GM12878 (cell line): ENCODE results near the gene LIMA1. TPM values are rescaled to one million over a fixed set of nuclear protein-coding genes. Genes with fewer than 3 reads are reported as not detected.

ENCODE experiments used
- ATAC-seq: fragments of 200-7000 bp; cut with Tn5 transposase; 3 replicates; pipeline ENCODE4 v1.9.1; 2020; ENCODE audit warnings: mild to moderate bottlenecking, moderate library complexity
- BruUV-seq: library from RNA; stranded (reverse); fragments of 400-500 nt; replicated peaks from 2 replicates; lab custom pipeline; 2021; lab: Mats Ljungman, UMichigan
- CTCF ChIA-PET: fragments of 300-600 bp; sonication (Branson Sonifier 250); formaldehyde crosslinking; extraction: SDS; loops from one replicate; lab custom pipeline; 2021; ENCODE audit warnings: inconsistent platforms; lab: Yijun Ruan, JAX
- POLR2A ChIA-PET: fragments of 350-600 bp; formaldehyde crosslinking; extraction: SDS; loops from one replicate; lab custom pipeline; 2021; ENCODE audit warnings: inconsistent platforms; lab: Charles Lee
- RAD21 ChIA-PET: fragments of 300-600 bp; sonication (Branson Sonifier 250); formaldehyde crosslinking; loops from one replicate; lab custom pipeline; 2023; ENCODE audit warnings: antibody characterized with exemption; ENCODE audit not compliant: unreplicated experiment; lab: Charles Lee
- SMC1A ChIA-PET: fragments of 300-600 bp; sonication (Branson Sonifier 250); formaldehyde crosslinking; loops from one replicate; lab custom pipeline; 2023; ENCODE audit not compliant: unreplicated experiment, uncharacterized antibody; lab: Charles Lee
- DNase-seq: peaks from one replicate; pipeline ENCODE4 v3.0.0-alpha.2; 2011; ENCODE audit warnings: low read depth, low spot score
- FAIRE-seq: peaks from 3 replicates; lab custom pipeline; 2011; peaks lifted over from hg19 to GRCh38; lab: Jason Lieb, UNC
- H2AFZ ChIP-seq: 2 replicates; pipeline ENCODE4 v1.6.0; 2011; ENCODE audit warnings: low read depth, low read length, control low read depth; ENCODE audit not compliant: control insufficient read depth
- H3K27ac ChIP-seq: 2 replicates; pipeline ENCODE4 v1.5.1; 2011; ENCODE audit warnings: control low read depth; ENCODE audit not compliant: control insufficient read depth, insufficient read depth
- H3K27me3 ChIP-seq, 2 experiments: replicated peaks in 1 of 2; 2 replicates each; pipeline versions ENCODE4 v1.6.0 to v1.6.1; 2011; ENCODE audit warnings: low read length in 1 of 2; ENCODE audit not compliant: control insufficient read depth in 2 of 2, insufficient read depth in 2 of 2
- H3K36me3 ChIP-seq, 2 experiments: 2 replicates each; pipeline ENCODE4 v1.5.1; 2011; ENCODE audit warnings: low read length in 1 of 2; ENCODE audit not compliant: control insufficient read depth in 2 of 2, insufficient read depth in 2 of 2
- H3K4me1 ChIP-seq: 2 replicates; pipeline ENCODE4 v1.6.1; 2011; ENCODE audit warnings: mild to moderate bottlenecking, low read length, moderate library complexity, mixed read lengths; ENCODE audit not compliant: control insufficient read depth, insufficient read depth
- H3K4me2 ChIP-seq: 2 replicates; pipeline ENCODE4 v1.6.0; 2011; ENCODE audit warnings: control low read depth; ENCODE audit not compliant: control insufficient read depth, insufficient read depth
- H3K4me3 ChIP-seq: fragments of 200-600 bp; sonication (generic); 2 replicates; pipeline ENCODE4 v1.5.1; 2016
- H3K79me2 ChIP-seq: 2 replicates; pipeline ENCODE4 v1.6.0; 2011; ENCODE audit warnings: low read length; ENCODE audit not compliant: control insufficient read depth, insufficient read depth
- H3K9ac ChIP-seq: 2 replicates; pipeline ENCODE4 v1.8.0; 2011; ENCODE audit warnings: low read length, control low read depth, mixed read lengths; ENCODE audit not compliant: control insufficient read depth, insufficient read depth
- H3K9me3 ChIP-seq: replicated peaks from 3 replicates; pipeline ENCODE4 v1.5.1; 2011; ENCODE audit warnings: mild to moderate bottlenecking, low read length; ENCODE audit not compliant: control insufficient read depth, insufficient read depth
- H4K20me1 ChIP-seq: 2 replicates; pipeline ENCODE4 v1.6.0; 2011; ENCODE audit not compliant: control insufficient read depth, insufficient read depth
- CHD2 ChIP-seq: IDR thresholded peaks from 2 replicates; pipeline ENCODE4 v1.6.1; 2011; ENCODE audit warnings: low read depth, low read length, improper control_type of control experiment, borderline replicate concordance
- IKZF1 ChIP-seq: fragments of 450-650 bp; conservative IDR thresholded peaks from 2 replicates; pipeline ENCODE4 v1.6.1; 2017; ENCODE audit warnings: antibody characterized with exemption, mild to moderate bottlenecking
- KAT2A ChIP-seq: conservative IDR thresholded peaks from 2 replicates; pipeline ENCODE4 v1.6.1; 2011; ENCODE audit warnings: low read depth, low read length; ENCODE audit not compliant: control insufficient read depth
- TCF12 ChIP-seq: IDR thresholded peaks from 2 replicates; pipeline ENCODE4 v1.6.1; 2011; ENCODE audit warnings: low read depth, mild to moderate bottlenecking, low read length
- ZNF622 ChIP-seq: fragments of 450-650 bp; IDR thresholded peaks from 2 replicates; pipeline ENCODE4 v1.6.1; 2017; ENCODE audit warnings: mild to moderate bottlenecking, inconsistent platforms
- WGBS: methylation state at CpG from one replicate; pipeline ENCODE4 v1.1.6; 2016; ENCODE audit warnings: low lambda C conversion rate; ENCODE audit not compliant: insufficient replicate concordance, insufficient coverage; ENCODE audit errors: missing lambda C conversion rate; 5-methylcytosine and 5-hydroxymethylcytosine counted together
- in situ Hi-C: fragments of 300-500 bp; cut with MboI; formaldehyde crosslinking; loops from 9 replicates; pipeline ENCODE4 v1.14.3; 2018; ENCODE audit warnings: mixed read lengths
- intact Hi-C: fragments of 100-400 bp; cut with micrococcal nuclease; formaldehyde crosslinking; loops from one replicate; pipeline ENCODE4 v1.14.2; 2022; ENCODE audit not compliant: unreplicated experiment
- polyA plus RNA-seq, 11 experiments: library from polyadenylated mRNA; depleted of rRNA in 4 of 11; unstranded in 6 of 11; stranded (reverse) in 5 of 11; fragments of >200 nt; fragmentation: Nextera tagmentation in 4 of 11; fragmentation: Illumina TruSeq in 1 of 11; extraction: Ambion mirVana in 4 of 11; extraction: Trizol in 1 of 11; gene quantifications; 1 replicate in 1 of 11; 2 replicates in 10 of 11; pipeline versions ENCODE4 v1.2.1 to v1.2.3, GENCODE V29; 2011 to 2016; ENCODE audit warnings: inconsistent platforms in 2 of 11, missing spikeins in 2 of 11, low read depth in 1 of 11
- total RNA-seq, 4 experiments: library from RNA; depleted of rRNA in 3 of 4; stranded (reverse); fragments of >200 nt in 3 of 4; fragmentation: Illumina TruSeq in 1 of 4; extraction: Trizol in 1 of 4; gene quantifications; 2 replicates each; pipeline versions ENCODE4 v1.2.1 to v1.2.3, GENCODE V29; 2013 to 2021
- TF ChIP-seq, protein P1 (sequence below): fragments of 450-650 bp; conservative IDR thresholded peaks from 2 replicates; pipeline ENCODE4 v1.6.1; 2017; ENCODE audit warnings: mild to moderate bottlenecking, moderate library complexity
- TF ChIP-seq, protein P2 (sequence below): fragments of 450-650 bp; IDR thresholded peaks from 2 replicates; pipeline ENCODE4 v1.6.1; 2017; ENCODE audit warnings: mild to moderate bottlenecking, moderate library complexity
- TF ChIP-seq, protein P3 (sequence below): fragments of 450-650 bp; formaldehyde crosslinking; IDR thresholded peaks from 2 replicates; pipeline ENCODE4 v1.4.0; 2022; ENCODE audit warnings: mild to moderate bottlenecking, moderate library complexity

The LIMA1 gene
- total and polyA plus RNA-seq, 10 of the 15 experiments (the other 5 are each of a cell fraction or from before 2014, with no cell fraction given): 53.2 to 109 (median 60.8) TPM

DNA sequence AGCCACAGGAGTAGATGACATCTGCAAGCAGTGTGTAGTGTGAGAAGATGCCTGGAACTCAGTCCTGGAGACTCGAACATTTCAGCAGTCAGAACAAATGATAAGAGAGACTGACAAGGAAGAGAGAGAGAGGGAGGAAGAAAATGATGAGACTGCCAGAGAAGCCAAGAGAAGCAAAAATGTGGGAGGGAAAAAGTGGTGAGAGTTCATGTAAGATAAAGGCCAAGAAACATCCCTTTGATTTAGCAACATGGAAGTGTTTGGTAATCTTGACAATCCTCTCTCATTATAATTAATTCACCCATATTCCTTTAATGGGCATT lies 42.6 kb downstream of the LIMA1 start:
- TF ChIP-seq CHD2 (no peak), KAT2A (no peak), ZNF622 (no peak), IKZF1 (no peak), TCF12 (no peak)
- TF ChIP-seq, protein P1, sequence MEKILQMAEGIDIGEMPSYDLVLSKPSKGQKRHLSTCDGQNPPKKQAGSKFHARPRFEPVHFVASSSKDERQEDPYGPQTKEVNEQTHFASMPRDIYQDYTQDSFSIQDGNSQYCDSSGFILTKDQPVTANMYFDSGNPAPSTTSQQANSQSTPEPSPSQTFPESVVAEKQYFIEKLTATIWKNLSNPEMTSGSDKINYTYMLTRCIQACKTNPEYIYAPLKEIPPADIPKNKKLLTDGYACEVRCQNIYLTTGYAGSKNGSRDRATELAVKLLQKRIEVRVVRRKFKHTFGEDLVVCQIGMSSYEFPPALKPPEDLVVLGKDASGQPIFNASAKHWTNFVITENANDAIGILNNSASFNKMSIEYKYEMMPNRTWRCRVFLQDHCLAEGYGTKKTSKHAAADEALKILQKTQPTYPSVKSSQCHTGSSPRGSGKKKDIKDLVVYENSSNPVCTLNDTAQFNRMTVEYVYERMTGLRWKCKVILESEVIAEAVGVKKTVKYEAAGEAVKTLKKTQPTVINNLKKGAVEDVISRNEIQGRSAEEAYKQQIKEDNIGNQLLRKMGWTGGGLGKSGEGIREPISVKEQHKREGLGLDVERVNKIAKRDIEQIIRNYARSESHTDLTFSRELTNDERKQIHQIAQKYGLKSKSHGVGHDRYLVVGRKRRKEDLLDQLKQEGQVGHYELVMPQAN: no peak
- TF ChIP-seq, protein P2, sequence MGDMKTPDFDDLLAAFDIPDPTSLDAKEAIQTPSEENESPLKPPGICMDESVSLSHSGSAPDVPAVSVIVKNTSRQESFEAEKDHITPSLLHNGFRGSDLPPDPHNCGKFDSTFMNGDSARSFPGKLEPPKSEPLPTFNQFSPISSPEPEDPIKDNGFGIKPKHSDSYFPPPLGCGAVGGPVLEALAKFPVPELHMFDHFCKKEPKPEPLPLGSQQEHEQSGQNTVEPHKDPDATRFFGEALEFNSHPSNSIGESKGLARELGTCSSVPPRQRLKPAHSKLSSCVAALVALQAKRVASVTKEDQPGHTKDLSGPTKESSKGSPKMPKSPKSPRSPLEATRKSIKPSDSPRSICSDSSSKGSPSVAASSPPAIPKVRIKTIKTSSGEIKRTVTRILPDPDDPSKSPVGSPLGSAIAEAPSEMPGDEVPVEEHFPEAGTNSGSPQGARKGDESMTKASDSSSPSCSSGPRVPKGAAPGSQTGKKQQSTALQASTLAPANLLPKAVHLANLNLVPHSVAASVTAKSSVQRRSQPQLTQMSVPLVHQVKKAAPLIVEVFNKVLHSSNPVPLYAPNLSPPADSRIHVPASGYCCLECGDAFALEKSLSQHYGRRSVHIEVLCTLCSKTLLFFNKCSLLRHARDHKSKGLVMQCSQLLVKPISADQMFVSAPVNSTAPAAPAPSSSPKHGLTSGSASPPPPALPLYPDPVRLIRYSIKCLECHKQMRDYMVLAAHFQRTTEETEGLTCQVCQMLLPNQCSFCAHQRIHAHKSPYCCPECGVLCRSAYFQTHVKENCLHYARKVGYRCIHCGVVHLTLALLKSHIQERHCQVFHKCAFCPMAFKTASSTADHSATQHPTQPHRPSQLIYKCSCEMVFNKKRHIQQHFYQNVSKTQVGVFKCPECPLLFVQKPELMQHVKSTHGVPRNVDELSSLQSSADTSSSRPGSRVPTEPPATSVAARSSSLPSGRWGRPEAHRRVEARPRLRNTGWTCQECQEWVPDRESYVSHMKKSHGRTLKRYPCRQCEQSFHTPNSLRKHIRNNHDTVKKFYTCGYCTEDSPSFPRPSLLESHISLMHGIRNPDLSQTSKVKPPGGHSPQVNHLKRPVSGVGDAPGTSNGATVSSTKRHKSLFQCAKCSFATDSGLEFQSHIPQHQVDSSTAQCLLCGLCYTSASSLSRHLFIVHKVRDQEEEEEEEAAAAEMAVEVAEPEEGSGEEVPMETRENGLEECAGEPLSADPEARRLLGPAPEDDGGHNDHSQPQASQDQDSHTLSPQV: no peak
- TF ChIP-seq, protein P3, sequence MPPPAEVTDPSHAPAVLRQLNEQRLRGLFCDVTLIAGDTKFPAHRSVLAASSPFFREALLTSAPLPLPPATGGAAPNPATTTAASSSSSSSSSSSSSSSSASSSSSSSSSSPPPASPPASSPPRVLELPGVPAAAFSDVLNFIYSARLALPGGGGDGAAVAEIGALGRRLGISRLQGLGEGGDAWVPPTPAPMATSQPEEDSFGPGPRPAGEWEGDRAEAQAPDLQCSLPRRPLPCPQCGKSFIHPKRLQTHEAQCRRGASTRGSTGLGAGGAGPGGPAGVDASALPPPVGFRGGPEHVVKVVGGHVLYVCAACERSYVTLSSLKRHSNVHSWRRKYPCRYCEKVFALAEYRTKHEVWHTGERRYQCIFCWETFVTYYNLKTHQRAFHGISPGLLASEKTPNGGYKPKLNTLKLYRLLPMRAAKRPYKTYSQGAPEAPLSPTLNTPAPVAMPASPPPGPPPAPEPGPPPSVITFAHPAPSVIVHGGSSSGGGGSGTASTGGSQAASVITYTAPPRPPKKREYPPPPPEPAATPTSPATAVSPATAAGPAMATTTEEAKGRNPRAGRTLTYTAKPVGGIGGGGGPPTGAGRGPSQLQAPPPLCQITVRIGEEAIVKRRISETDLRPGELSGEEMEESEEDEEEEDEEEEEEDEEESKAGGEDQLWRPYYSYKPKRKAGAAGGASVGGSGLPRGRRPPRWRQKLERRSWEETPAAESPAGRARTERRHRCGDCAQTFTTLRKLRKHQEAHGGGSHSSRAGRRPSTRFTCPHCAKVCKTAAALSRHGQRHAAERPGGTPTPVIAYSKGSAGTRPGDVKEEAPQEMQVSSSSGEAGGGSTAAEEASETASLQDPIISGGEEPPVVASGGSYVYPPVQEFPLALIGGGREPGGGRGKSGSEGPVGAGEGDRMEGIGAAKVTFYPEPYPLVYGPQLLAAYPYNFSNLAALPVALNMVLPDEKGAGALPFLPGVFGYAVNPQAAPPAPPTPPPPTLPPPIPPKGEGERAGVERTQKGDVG: no peak
- Histone ChIP-seq H3K79me2 (no peaks in the 10 kb centered on the region), H3K27ac (no peak overlapping the region), H3K9me3 (no peaks in the 10 kb centered on the region), H3K36me3 (no peaks in the 10 kb centered on the region), H3K4me3 (no peak overlapping the region), H4K20me1 (no peaks in the 10 kb centered on the region), H3K9ac (no peak overlapping the region), H3K4me2 (no peak overlapping the region), H3K4me1 (no peaks in the 10 kb centered on the region), H3K27me3 (no peaks in the 10 kb centered on the region), H2AFZ (no peak overlapping the region)
- 91% methylated on average over 1 of the region's 1 CpG for WGBS
- no peak for DNase-seq
- in situ Hi-C loops: no loop called here
- ATAC-seq: no peak
- ChIA-PET CTCF (no interaction called here), RAD21 (interaction anchor here (1.2 kb wide), 1 partner anchor 10 kb away, joined by 3 read pairs; no protein-coding TSS in a partner anchor), SMC1A (interaction anchor here (1.2 kb wide), 1 partner anchor 17 kb away, joined by 3 read pairs; no protein-coding TSS in a partner anchor), POLR2A (interaction anchor here (0.5 kb wide), 1 partner anchor 403 kb away, joined by 3 read pairs; no protein-coding TSS in a partner anchor)
- no peak for FAIRE-seq
- intact Hi-C loops: no loop called here
- BruUV-seq: no TSS peak
